Prostate gland (tissue), 2 donors: ENCODE results near the gene ASB6.

Experiments used
- CTCF ChIP-seq, 4 experiments: fragments of 200-600 bp in 2 of 4; fragments of 450-650 bp in 2 of 4; sonication (generic) in 2 of 4; IDR thresholded peaks; 1 replicate in 3 of 4; 2 replicates in 1 of 4; pipeline ENCODE4 v1.5.1; 2016 to 2019; ENCODE audit warnings: antibody characterized with exemption in 4 of 4, mild to moderate bottlenecking in 2 of 4, moderate library complexity in 2 of 4
- POLR2A ChIP-seq: fragments of 450-650 bp; IDR thresholded peaks from one replicate; pipeline ENCODE4 v1.6.1; 2016; ENCODE audit warnings: antibody characterized with exemption, mild to moderate bottlenecking

GRCh38 chr9:129665389-129665775, 23.4 kb upstream of the ASB6 start, which contains the start of gene PRRX2:
- no peak for TF ChIP-seq POLR2A
- no peak for TF ChIP-seq CTCF (IDR thresholded peaks at IDR 0.05)
